ENCODE data around the gene SYT12.

SYT12 gene

DNA sequence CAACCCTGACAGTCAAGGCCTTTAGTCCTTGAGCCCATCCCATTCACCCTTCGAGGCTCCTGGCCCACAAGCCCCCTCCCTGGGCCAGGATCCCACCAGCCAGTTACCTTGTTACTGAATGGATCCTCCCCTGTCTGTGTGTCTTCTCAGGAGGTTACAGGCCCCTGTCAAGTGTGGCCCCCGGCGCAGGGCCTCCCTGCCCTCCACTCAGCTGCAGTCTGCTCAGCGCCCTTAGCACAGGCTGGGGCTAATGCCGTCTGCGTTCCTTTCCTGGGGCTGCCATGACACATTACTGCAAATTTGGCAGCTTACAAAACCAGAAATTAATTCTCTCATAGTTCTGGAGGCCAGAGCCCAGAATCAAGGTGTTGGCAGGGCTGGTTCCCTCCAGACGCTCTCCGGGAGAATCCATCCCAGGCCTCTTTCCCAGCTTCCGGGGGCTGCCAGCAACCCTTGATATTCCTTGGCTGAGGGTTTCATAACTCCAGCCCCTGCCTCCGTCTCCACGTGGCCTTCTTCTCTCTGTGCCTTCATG lies 9.4 kb upstream of the SYT12 start:
- TF ChIP-seq, protein P1, sequence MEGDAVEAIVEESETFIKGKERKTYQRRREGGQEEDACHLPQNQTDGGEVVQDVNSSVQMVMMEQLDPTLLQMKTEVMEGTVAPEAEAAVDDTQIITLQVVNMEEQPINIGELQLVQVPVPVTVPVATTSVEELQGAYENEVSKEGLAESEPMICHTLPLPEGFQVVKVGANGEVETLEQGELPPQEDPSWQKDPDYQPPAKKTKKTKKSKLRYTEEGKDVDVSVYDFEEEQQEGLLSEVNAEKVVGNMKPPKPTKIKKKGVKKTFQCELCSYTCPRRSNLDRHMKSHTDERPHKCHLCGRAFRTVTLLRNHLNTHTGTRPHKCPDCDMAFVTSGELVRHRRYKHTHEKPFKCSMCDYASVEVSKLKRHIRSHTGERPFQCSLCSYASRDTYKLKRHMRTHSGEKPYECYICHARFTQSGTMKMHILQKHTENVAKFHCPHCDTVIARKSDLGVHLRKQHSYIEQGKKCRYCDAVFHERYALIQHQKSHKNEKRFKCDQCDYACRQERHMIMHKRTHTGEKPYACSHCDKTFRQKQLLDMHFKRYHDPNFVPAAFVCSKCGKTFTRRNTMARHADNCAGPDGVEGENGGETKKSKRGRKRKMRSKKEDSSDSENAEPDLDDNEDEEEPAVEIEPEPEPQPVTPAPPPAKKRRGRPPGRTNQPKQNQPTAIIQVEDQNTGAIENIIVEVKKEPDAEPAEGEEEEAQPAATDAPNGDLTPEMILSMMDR (IDR thresholded peaks at IDR 0.05; ENCODE audit: low read length, missing control alignments): no peak

DNA sequence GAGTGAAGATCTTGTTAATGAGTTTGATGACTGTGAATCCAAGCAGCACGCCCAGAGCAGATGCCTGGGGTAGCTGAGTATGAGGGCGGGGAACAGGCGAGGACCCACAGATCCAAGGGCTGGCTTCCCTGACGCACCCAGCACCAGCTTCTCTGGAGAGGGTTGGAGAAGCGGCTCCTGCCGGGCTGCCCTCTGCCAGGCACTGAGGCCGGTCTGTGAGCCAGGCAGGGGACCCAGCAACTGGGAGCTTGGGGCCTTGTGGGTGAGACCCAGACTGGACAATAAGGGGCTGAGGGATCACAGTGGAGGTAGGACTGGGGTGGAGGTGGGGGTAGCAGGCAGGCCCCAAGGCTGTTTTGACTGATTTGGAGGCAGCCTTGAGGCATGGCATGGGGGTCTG lies 8.6 kb upstream of the SYT12 start:
- TF ChIP-seq, protein P1 (IDR thresholded peaks at IDR 0.05; ENCODE audit: low read length, missing control alignments): no peak
- H3K4me3 ChIP-seq (replicated peaks; ENCODE audit: low read depth, low read length): no peak overlapping the region
- DNase-seq (ENCODE audit: low read depth): no peak

More for the DNA sequence above, 9.4 kb upstream of the SYT12 start:
- H3K4me3 ChIP-seq (replicated peaks; ENCODE audit: low read depth, low read length): no peak overlapping the region
- no peak for DNase-seq (ENCODE audit: low read depth)

DNA sequence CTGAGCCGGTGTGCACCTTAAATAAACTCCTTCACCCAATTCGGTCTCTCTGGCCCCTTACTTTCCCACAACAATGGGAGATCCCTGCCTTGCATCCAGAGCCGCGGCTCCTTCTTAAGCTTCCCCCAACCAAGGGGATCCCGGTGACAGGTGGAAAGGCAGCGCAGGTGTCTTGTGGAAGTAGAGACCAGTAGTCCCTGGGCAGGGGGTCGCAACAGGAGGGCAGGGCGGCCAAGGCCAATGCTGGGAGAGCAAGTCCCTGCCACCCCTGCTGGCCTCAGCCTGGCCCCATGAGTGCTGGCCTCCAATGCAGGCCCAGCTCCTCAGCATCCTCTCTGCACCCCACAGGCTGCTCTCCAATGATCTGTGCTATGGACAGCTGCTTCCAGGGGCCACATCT lies 7.9 kb upstream of the SYT12 start:
- TF ChIP-seq, protein P1 (IDR thresholded peaks at IDR 0.05; ENCODE audit: low read length, missing control alignments): no peak
- no peak for DNase-seq (ENCODE audit: low read depth)
- H3K4me3 ChIP-seq (replicated peaks; ENCODE audit: low read depth, low read length): no peak overlapping the region

DNA sequence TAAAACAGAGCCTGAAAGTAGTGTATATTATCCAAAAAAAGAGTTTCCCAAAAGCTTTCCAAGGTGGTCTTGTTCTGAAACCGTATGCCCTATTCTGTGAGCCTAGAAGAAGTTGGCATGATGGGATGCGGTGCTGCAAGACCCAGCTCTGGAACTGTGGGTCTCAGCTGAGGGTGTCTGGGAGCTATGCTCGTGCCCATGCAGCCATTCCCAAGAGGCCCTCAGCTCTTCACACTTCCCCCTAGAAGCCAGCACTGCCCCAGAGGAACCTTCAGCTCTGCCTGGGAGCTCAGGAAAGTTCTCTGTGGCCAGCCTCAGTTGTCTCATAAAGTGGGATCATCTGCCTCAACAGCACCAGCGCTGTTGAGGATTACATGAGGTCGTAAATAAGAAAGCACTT lies 6.4 kb upstream of the SYT12 start:
- DNase-seq (ENCODE audit: low read depth): no peak
- no peak overlapping the region for H3K4me3 ChIP-seq (replicated peaks; ENCODE audit: low read depth, low read length)
- TF ChIP-seq, protein P1 (IDR thresholded peaks at IDR 0.05; ENCODE audit: low read length, missing control alignments): no peak

DNA sequence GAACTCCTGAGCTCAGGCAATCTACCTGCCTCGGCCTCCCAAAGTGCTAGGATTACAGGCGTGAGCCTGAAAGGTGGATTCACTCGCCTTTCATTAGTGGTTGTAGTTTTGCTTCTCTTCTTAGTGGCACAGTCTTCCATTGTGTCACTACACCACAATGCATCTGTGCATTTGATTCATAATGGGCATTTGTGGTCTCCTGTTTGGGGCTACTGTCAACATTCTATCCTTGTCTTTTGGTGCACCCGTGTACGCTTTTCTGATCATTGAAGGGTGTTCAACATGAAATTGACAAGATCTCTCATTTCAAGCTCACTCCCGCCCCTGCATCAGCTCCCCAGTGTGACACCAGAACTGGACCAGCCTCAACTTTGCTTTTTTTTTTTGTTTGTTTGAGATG lies 2.0 kb upstream of the SYT12 start:
- no peak for DNase-seq (ENCODE audit: low read depth)
- TF ChIP-seq, protein P1 (IDR thresholded peaks at IDR 0.05; ENCODE audit: low read length, missing control alignments): no peak
- no peak overlapping the region for H3K4me3 ChIP-seq (replicated peaks; ENCODE audit: low read depth, low read length)

DNA sequence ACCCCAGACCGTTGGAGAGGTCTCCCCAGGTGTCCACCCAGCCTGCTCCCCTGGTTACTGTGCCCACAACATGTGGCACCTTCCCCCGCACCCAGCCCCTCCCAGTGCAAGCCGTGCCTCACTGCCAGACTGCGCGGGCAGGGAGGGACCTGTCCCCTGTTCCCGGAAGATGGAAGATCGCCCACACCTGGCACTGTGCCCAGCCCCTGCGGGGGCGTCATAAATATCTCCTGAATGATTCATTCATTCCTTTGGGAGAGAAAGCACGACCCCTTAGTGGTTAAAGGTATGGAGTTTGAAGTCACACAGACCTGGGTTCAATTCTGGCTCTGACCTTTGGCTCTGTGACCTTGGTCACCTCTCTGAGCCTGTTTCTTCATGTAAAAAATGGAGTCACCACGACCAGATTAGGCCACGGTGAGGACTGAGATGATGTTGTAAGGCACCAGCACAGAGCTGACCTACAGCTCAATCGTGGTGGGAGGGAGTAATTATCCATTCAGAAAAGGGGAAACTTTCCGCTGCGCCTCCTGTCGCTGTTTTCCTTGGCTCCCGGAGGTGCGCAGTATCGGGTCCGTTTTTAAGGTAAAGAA lies 497 bp upstream of the SYT12 start:
- TF ChIP-seq, protein P1 (IDR thresholded peaks at IDR 0.05; ENCODE audit: low read length, missing control alignments): no peak
- no peak overlapping the region for H3K4me3 ChIP-seq (replicated peaks; ENCODE audit: low read depth, low read length)
- peak; percentile 68 for DNase-seq (ENCODE audit: low read depth)

DNA sequence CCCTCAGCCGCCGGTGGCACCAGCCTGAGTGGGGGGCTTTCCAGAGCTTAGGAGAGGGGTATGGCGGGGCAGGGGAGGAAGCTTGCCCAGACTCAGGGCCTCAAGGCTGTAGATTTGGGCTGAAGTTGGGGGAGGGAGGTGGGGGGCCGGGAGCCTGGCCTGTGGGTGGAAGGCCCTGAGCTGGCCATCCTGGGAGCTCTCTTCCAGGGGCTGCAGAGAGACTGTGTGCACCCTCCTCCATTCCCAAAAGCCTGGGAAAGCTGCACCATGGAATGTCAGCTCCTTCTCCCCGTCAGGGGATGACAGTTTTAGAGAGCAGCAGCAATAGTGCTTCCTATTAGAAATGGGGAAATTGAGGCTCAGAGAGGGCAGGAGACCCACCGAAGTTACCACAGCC lies 1.0 kb downstream of the SYT12 start:
- TF ChIP-seq, protein P1 (IDR thresholded peaks at IDR 0.05; ENCODE audit: low read length, missing control alignments): no peak
- DNase-seq (ENCODE audit: low read depth): no peak
- H3K4me3 ChIP-seq (replicated peaks; ENCODE audit: low read depth, low read length): no peak overlapping the region

Data from fibroblast of pulmonary artery (primary cell).